Nucleus accumbens (tissue), 56 donors: ENCODE results near the gene NCOA7.
"Not testable (repeated sequence)": the region's sequence is repeated elsewhere in the genome, so short reads cannot be mapped to it uniquely, and the experiment has no call there.

Experiments
- DNase-seq, 56 donors: peaks; one replicate each; lab custom pipeline; 2025; lab: John Stamatoyannopoulos, UW

The NCOA7 gene

DNA sequence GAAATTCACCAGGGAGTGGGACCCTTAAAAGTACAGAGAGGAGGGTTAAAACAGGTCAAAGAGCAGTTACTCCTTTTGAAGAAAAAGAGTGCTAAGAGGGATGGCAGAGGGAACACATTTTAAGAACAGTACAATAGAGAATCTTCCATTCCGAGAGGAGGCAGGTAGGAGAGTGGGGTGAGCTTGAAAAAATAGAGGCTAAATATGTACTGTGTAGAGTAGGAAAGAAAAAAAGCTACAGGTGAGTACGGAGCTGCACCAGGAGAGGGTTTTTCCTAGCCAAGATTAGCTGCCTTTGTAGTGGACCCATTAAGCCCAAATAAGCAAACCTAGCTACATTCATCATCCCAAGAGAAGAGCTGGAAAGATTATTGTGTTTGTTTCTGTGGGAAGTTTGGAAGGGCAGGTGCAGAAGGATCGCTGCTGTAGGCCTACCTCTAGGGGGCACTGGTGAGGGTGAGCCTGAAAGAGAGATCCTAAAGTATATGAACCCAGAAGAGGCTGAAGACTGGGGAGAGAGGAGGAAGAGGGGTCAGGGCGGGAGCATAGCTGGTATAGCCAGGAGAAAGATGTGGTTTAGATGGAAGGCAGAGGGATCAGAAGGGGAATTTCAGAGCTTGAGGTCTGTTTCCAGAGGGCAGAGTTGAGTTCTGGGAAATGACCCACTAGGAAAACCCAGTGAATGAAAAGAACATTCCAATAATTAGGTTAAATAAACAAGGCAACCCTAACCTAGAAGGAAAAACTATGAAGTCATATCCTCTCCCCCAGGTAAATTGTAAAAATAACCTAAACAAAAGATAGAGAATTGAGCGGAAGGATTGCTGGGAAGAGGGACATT lies 115.6 kb downstream of the NCOA7 start:
- DNase-seq, result peak in 3 of 56 donors; percentile 3 to 8 (median 8)

GRCh38 chr6:125910527-125910926 lies 119.8 kb downstream of the NCOA7 start:
- DNase-seq, result no peak

DNA sequence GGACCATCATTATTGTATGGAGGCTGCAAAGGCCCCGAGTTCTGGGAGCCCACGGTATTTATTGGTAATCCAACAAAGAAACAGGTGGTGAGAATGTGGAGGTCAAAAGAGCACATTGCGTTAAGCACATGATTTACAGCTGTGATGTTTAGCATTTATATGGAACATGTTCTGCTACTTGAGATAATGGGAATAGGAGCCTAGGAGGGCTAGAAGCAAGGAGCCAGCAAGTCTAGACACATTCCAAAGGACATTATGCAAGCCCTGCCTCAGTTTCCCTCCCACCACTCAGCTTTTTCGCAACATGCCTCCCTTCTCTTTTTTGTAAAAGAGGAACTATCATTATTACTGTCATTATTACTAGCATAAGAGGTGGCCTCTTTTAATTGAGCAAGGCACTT lies 120.3 kb downstream of the NCOA7 start:
- DNase-seq, result not testable (repeated sequence)

- DNase-seq, result not testable (repeated sequence)
These were observed 121.7 kb downstream of the NCOA7 start for GRCh38 chr6:125912430-125912829.

DNA sequence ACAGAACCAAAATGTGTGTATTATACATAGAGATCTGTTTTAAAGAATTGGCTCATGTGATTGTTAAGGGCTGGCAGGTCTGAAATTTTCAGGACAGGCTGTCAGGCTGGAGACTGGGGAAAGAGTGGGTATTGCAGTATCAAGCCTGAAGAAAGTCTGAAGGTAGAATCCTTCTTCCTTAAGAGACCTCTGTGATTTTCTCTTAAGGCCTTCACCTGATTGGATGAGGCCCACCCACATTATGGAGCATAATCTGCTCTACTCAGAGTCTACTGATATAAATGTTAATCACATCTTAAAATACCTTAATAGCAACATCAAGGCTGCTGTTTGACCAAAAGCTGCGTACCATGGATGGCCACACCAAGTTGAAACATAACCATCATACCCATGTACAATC lies 122.4 kb downstream of the NCOA7 start:
- DNase-seq, result no peak

- DNase-seq, result peak in 1 of 56 donors; percentile 6
These were observed 123.1 kb downstream of the NCOA7 start for GRCh38 chr6:125913864-125914351.

DNA sequence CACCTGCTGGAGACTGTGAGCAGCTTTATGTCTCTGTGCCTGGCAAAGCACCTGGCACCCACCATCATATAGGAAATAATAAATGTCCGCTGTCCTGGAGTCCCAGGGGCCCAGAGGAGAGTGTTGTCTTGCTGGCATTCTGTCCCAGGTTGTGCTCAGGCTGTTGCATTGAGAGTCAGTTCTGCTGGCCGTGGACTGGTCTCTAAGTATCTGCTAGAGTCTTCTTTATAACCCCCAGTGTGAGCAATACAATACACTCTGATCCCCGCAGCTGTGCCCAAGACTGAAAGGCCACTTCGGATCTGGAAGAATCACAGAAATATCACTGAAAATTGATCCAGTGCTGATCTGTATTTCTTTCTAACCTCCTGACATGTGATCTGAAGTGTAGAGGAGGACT lies 127.5 kb downstream of the NCOA7 start:
- peak in 1 of 56 donors; percentile 5 for DNase-seq

- DNase-seq, result no peak
These were observed 128.2 kb downstream of the NCOA7 start for GRCh38 chr6:125918681-125919566.

DNA sequence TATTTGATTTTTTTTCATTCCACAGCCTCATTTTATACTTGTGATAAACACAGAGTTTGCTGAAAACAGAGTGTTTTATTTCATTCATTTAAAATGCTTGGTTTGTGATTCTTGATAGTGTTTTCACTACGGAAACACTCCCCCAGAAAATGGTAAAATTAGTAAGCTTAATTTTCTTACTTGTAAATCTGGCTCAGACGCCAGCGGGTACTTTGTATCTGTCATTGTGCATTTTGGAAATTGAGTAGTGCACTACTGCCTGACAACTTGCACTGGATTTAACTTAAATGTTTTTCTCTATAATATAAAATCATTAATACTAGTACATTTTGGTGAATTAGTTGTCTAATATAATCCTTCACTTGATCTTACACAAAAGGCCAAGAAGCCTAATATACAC lies 128.9 kb downstream of the NCOA7 start:
- no peak for DNase-seq

- DNase-seq, result no peak
These were observed 131.6 kb downstream of the NCOA7 start for GRCh38 chr6:125922322-125922860.

DNA sequence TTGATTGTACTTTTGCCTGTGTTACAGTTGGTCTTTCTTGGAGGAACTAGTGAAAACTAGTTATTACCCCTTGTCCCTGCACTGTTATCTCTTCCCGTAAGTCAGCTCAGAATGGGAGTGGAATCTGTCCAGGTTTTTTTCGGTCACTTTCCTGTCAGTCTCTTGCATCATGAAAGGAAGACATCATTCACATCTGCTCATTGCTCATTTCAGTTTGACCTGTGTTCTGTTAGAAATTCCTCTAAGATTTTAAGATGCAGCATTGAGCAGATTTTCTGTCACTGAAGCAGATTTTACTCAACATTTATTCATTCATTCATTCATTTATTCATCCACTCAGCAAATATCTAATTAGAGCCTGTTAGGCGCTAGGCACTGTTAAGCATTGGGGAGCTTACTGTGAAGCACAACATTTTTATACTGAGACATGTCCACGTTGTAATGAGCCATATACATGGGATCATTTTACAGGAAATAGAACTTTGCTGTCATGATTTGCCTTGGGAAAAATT lies 132.7 kb downstream of the NCOA7 start:
- DNase-seq, result no peak

DNA sequence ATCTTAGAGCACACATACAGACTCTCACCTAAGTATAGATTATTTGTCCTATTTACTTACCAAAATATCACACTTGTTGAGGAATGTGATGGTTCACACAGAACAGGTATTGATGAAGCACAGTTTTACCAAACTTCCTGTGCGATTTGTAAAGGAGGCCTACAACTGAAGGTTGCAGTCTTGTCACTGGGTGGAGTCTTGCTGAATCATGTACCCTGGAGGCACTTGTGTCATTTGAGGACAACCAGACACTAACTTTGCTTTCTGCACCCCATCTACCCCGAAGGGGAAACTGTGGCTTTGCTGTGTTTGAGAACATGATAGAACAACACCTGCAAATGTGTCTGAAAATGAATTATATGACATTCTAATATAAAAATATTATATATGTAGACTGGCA lies 133.4 kb downstream of the NCOA7 start:
- DNase-seq, result no peak

DNA sequence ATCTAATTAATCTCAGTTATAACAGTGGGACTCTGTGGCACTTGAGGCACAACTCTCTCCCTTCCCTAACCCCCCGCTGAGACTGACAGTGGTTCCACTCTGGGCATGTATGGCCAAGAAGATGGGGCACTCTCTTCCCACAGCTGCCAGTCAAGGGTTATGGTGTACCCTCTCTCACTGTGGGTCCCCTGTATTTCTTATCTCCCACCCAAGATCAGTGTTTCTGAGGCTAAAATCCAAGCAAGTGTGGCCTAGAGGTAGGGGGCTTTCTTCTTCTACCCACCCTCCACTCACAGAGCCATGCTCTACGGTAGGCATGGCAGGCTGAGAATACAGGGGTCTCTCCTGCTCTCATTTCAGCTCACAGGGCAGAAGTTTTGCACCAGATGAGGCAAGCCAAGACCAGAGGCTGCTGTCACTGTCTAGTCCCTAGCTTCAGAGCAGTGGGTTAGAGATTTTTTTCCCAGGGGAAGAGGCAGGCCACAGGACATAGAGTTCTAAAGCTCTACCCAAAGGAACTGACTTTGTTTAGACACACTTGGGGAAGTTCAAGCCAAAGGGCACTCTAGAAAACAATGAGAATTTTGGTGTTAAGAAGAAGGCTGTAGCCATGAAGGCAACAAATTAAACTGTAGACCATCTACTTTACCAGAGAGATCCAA lies 134.1 kb downstream of the NCOA7 start:
- no peak for DNase-seq

DNA sequence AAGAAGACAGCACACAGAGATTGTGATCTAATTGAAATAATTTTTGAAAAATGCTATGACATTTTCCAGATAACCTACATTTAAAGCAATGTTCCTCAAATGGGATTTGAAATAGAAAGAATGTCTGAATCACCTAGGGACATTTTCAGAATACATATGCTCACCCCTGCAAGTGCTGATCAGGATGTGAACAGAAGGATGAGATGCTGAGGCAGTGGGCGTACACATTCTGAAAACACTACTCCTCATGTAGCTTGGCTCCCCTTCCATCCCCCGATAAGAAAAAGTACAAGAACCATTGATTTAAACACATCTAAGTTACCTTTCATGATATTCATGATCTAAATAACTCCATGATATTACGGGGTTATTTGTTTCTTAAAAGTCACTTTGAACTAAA lies 136.0 kb downstream of the NCOA7 start:
- DNase-seq, result peak in 3 of 56 donors; percentile 12 to 20 (median 15)

GRCh38 chr6:125927761-125928160 lies 137.0 kb downstream of the NCOA7 start:
- DNase-seq, result no peak

GRCh38 chr6:125930765-125931418 lies 140.1 kb downstream of the NCOA7 start:
- no peak for DNase-seq

GRCh38 chr6:125931733-125932450 lies 141.1 kb downstream of the NCOA7 start:
- no peak for DNase-seq

DNA sequence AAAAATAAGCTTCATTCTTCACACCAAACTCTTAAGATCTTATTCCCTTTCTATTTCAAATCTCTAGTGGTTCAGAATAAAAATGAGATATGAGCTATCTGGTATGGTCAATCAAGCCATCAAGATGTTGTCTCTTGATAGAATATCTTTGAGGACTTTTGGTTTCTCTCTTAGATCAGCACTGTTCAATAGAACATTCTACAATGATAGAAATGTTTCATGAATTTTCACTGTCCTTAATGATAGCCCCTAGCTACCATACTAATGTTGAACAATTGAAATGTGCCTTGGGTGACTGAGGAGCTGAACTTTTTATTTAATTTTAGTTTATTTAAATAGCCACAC lies 141.7 kb downstream of the NCOA7 start:
- no peak for DNase-seq

GRCh38 chr6:125935520-125935919 lies 144.8 kb downstream of the NCOA7 start:
- DNase-seq, result not testable (repeated sequence)
